Bronchial epithelial cell (primary cell): Measurements from ENCODE around the gene CCDC88C. TPM values are rescaled to one million over a fixed set of nuclear protein-coding genes. Genes with fewer than 3 reads are reported as not detected.

Source experiments
- DNase-seq: peaks from one replicate; pipeline ENCODE4 v3.0.0-alpha.2; 2010; ENCODE audit warnings: low read depth
- FAIRE-seq: peaks from 2 replicates; lab custom pipeline; 2011; peaks lifted over from hg19 to GRCh38; lab: Jason Lieb, UNC
- H3K27me3 ChIP-seq: 2 replicates; pipeline ENCODE4 v1.5.1; 2011; ENCODE audit warnings: low read length; ENCODE audit not compliant: control insufficient read depth, insufficient read depth
- H3K36me3 ChIP-seq: 2 replicates; pipeline ENCODE4 v1.5.1; 2011; ENCODE audit warnings: low read length; ENCODE audit not compliant: control insufficient read depth, insufficient read depth
- H3K4me3 ChIP-seq: 2 replicates; pipeline ENCODE4 v1.5.1; 2011; ENCODE audit warnings: mild to moderate bottlenecking, low read depth, low read length, control low read depth
- CTCF ChIP-seq: IDR thresholded peaks from 2 replicates; pipeline ENCODE4 v1.5.1; 2011; ENCODE audit warnings: mild to moderate bottlenecking, moderate library complexity, low read length, control low read depth, inconsistent platforms; ENCODE audit not compliant: insufficient read depth, severe bottlenecking
- total RNA-seq: library from RNA; depleted of rRNA; stranded (reverse); fragments of >200 nt; gene quantifications from 2 replicates; pipeline ENCODE4 v1.2.1, GENCODE V29; 2014

The CCDC88C gene
- total RNA-seq, 1 donor from 2014 or later: 21.3 TPM

- TF ChIP-seq CTCF: no peak
- no peak for DNase-seq
- Histone ChIP-seq H3K27me3 (no peaks in the 10 kb centered on the region), H3K36me3 (peaks cover 2% of the 10 kb centered on the region), H3K4me3 (no peak overlapping the region)
- FAIRE-seq: no peak
These were observed 43.2 kb downstream of the CCDC88C start for GRCh38 chr14:91374287-91374878.

GRCh38 chr14:91373591-91374254 lies 43.9 kb downstream of the CCDC88C start:
- no peaks in the 10 kb centered on the region for H3K36me3 ChIP-seq
- DNase-seq: no peak
- TF ChIP-seq CTCF: no peak
- H3K27me3 ChIP-seq: no peaks in the 10 kb centered on the region
- no peak overlapping the region for H3K4me3 ChIP-seq
- no peak for FAIRE-seq

- Histone ChIP-seq H3K4me3 (no peak overlapping the region), H3K36me3 (no peaks in the 10 kb centered on the region), H3K27me3 (no peaks in the 10 kb centered on the region)
- DNase-seq (no peak), FAIRE-seq (no peak)
- TF ChIP-seq CTCF: no peak
These were observed 44.7 kb downstream of the CCDC88C start for GRCh38 chr14:91372671-91373495.

GRCh38 chr14:91371990-91372375 lies 45.6 kb downstream of the CCDC88C start:
- FAIRE-seq: no peak
- no peaks in the 10 kb centered on the region for H3K36me3 ChIP-seq
- TF ChIP-seq CTCF: no peak
- H3K27me3 ChIP-seq: no peaks in the 10 kb centered on the region
- DNase-seq: no peak
- no peak overlapping the region for H3K4me3 ChIP-seq

- no peak for TF ChIP-seq CTCF
- Histone ChIP-seq H3K27me3 (no peaks in the 10 kb centered on the region), H3K36me3 (no peaks in the 10 kb centered on the region), H3K4me3 (no peak overlapping the region)
- FAIRE-seq: no peak
- DNase-seq: no peak
These were observed 46.3 kb downstream of the CCDC88C start for GRCh38 chr14:91371011-91371989.
